AG10803 (cell line): Measurements from ENCODE around the gene ABHD12.
"Not testable (repeated sequence)": the region's sequence is repeated elsewhere in the genome, so short reads cannot be mapped to it uniquely, and the experiment has no call there.

Experiments
- DNase-seq: peaks from one replicate; pipeline ENCODE4 v3.0.0; 2010; ENCODE audit warnings: low read depth
- H3K4me3 ChIP-seq: 2 replicates; pipeline ENCODE4 v1.5.1; 2011; ENCODE audit warnings: mild to moderate bottlenecking, low read length, control low read depth
- CTCF ChIP-seq: conservative IDR thresholded peaks from 2 replicates; pipeline ENCODE4 v1.5.1; 2011; ENCODE audit warnings: mild to moderate bottlenecking, low read length, control low read depth, inconsistent platforms

Gene ABHD12

GRCh38 chr20:25273046-25273445 lies 117.6 kb downstream of the ABHD12 start:
- H3K4me3 ChIP-seq: no peak overlapping the region
- DNase-seq: no peak
- no peak for TF ChIP-seq CTCF

- DNase-seq: no peak
- no peak overlapping the region for H3K4me3 ChIP-seq
- TF ChIP-seq CTCF: no peak
Measured at GRCh38 chr20:25272223-25273000, 118.2 kb downstream of the ABHD12 start.

- no peak for DNase-seq
- no peak for TF ChIP-seq CTCF
- H3K4me3 ChIP-seq: no peak overlapping the region
Measured at GRCh38 chr20:25271486-25272222, 119.0 kb downstream of the ABHD12 start.

GRCh38 chr20:25270829-25271251 lies 119.8 kb downstream of the ABHD12 start:
- H3K4me3 ChIP-seq: no peak overlapping the region
- no peak for TF ChIP-seq CTCF
- DNase-seq: no peak

- H3K4me3 ChIP-seq: no peak overlapping the region
- no peak for TF ChIP-seq CTCF
- DNase-seq: no peak
Measured at GRCh38 chr20:25269833-25270170, 120.8 kb downstream of the ABHD12 start.

GRCh38 chr20:25269057-25269832 lies 121.4 kb downstream of the ABHD12 start:
- H3K4me3 ChIP-seq: no peak overlapping the region
- no peak for TF ChIP-seq CTCF
- DNase-seq: no peak

- not testable (repeated sequence) for H3K4me3 ChIP-seq, DNase-seq
Measured at GRCh38 chr20:25260770-25261437, 129.7 kb downstream of the ABHD12 start.
